Measurements from ENCODE around the gene ALX4.

Gene ALX4

DNA sequence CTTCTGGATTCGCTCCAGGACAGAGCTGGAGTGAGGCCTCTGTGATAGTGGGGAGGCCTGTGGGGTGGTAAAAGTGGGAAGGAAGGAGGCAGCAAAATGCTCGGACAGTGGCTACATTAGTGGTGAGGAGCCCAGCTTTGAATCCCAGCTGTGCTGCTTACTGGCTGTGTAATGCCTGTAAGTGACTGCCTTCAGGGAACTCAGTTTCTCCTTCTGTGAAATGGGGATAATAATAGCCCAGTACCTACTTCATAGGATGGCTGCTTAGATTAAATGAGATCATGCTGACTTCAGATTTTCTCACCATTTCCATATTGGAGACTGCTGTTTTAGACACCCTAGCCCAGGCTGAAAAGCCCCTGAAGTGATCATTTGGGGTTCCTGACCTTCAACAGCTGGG lies 8.4 kb upstream of the ALX4 start:
- no peaks in the 10 kb centered on the region for H3K36me3 ChIP-seq (ENCODE audit: control insufficient read depth, insufficient read depth, low read length)
- H3K27me3 ChIP-seq (replicated peaks; ENCODE audit: control insufficient read depth, insufficient read depth, low read length, poor library complexity, severe bottlenecking): peaks cover 45% of the 10 kb centered on the region
- DNase-seq: no peak
- no peak overlapping the region for H3K27ac ChIP-seq (ENCODE audit: insufficient read depth, low read length, poor library complexity, severe bottlenecking)
- no peaks in the 10 kb centered on the region for H3K9me3 ChIP-seq (ENCODE audit: control insufficient read depth, low read length)
- H3K4me1 ChIP-seq (ENCODE audit: control insufficient read depth, insufficient read depth, low read length, poor library complexity, severe bottlenecking): peaks cover 6% of the 10 kb centered on the region
- no peak overlapping the region for H3K4me3 ChIP-seq (ENCODE audit: insufficient read depth, low read depth, low read length, poor library complexity, severe bottlenecking)

DNA sequence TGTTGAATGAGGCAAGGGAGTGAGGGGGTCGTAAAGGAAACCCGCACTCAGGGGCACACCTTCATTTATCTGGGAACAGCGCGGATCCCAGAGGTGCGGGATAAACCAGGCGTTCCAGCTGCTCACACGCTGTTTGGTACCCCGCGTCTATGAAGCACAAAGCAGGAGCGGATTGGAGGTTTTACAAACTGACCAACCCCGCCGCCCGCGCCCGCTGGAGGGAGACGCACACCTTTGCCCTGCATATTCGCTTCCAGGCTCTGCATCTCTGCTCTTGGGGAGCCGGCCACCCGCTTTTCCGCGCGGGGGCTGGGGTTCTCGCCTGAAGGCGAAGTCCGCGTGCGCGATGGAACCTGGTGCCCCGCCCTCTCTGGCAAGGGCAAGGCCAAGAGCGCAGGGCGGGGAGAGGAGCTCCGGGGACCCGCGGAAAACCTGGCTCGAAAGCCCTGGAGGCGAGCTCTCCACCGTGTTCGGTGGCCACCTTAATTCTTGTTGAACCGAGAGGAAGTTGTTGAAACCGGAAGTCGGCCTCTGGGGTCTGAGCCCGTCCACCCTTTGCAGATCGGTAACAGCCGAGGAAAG lies 6.8 kb upstream of the ALX4 start:
- H3K4me3 ChIP-seq (ENCODE audit: insufficient read depth, low read depth, low read length, poor library complexity, severe bottlenecking): peak overlapping the region; percentile 22
- no peak for DNase-seq
- peaks cover 6% of the 10 kb centered on the region for H3K4me1 ChIP-seq (ENCODE audit: control insufficient read depth, insufficient read depth, low read length, poor library complexity, severe bottlenecking)
- no peaks in the 10 kb centered on the region for H3K9me3 ChIP-seq (ENCODE audit: control insufficient read depth, low read length)
- no peak overlapping the region for H3K27ac ChIP-seq (ENCODE audit: insufficient read depth, low read length, poor library complexity, severe bottlenecking)
- H3K27me3 ChIP-seq (replicated peaks; ENCODE audit: control insufficient read depth, insufficient read depth, low read length, poor library complexity, severe bottlenecking): peaks cover 46% of the 10 kb centered on the region
- no peaks in the 10 kb centered on the region for H3K36me3 ChIP-seq (ENCODE audit: control insufficient read depth, insufficient read depth, low read length)

DNA sequence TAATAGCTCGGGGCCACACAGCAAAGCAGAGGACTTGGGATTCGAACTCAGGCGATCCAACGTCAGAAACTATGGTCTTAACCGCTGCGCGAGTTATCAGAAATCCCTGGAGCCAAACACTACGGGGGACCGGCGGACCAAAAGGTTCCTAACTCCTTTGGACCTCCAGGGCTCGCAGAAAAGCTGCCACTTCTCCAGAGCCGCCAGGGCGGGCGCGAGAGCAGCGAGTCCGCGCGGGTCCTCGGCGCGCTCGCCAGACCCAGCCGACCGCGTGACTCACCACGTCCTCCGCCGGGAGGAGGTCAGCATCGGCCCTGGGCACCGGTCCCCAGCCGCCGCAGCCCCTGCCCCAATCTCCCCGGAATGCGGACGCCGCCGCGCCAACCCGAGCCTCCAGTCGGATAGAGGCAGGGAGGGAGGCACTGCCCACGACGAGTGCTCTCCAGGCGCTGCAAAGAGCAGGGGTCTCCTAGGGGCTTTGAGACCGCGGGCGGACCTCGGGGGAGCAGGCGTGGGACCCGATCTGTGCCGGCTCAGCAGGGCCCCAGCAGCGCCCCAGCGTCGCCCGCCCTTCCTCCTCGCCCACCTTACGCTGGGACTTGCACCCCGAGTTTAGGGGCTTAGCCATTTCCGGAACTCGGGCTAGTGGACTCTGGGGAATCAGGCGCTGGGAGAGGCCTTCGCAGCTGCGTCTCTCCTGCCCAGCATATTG lies 6.2 kb upstream of the ALX4 start:
- Histone ChIP-seq H3K36me3 (ENCODE audit: control insufficient read depth, insufficient read depth, low read length) (no peaks in the 10 kb centered on the region), H3K4me1 (ENCODE audit: control insufficient read depth, insufficient read depth, low read length, poor library complexity, severe bottlenecking) (peaks cover 6% of the 10 kb centered on the region), H3K27me3 (replicated peaks; ENCODE audit: control insufficient read depth, insufficient read depth, low read length, poor library complexity, severe bottlenecking) (peaks cover 52% of the 10 kb centered on the region), H3K4me3 (ENCODE audit: insufficient read depth, low read depth, low read length, poor library complexity, severe bottlenecking) (peak overlapping the region; percentile 22), H3K9me3 (ENCODE audit: control insufficient read depth, low read length) (no peaks in the 10 kb centered on the region), H3K27ac (ENCODE audit: insufficient read depth, low read length, poor library complexity, severe bottlenecking) (no peak overlapping the region)
- no peak for DNase-seq

DNA sequence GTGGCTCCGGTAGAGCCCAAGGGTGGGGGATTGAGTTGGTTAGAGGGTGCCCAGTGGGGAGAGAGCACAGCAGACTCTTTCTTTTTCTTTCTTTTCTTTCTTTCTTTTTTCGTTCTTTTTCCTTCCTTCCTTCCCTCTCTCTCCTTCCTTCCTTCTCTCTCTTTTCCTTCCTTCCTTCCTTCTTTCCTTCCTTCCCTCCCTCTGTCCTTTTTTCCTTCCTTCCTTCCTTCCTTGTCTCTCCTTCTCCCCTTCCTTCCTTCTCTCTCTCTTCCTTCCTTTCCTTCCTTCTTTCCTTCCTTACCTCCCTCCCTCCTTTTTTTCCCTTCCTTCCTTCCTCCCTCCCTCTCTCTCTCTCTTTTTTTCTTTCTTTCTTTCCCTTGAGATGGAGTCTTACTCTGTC lies 4.8 kb upstream of the ALX4 start:
- Histone ChIP-seq H3K4me1 (ENCODE audit: control insufficient read depth, insufficient read depth, low read length, poor library complexity, severe bottlenecking) (peaks cover 11% of the 10 kb centered on the region), H3K27me3 (replicated peaks; ENCODE audit: control insufficient read depth, insufficient read depth, low read length, poor library complexity, severe bottlenecking) (peaks cover 59% of the 10 kb centered on the region), H3K36me3 (ENCODE audit: control insufficient read depth, insufficient read depth, low read length) (no peaks in the 10 kb centered on the region), H3K27ac (ENCODE audit: insufficient read depth, low read length, poor library complexity, severe bottlenecking) (no peak overlapping the region), H3K9me3 (ENCODE audit: control insufficient read depth, low read length) (no peaks in the 10 kb centered on the region), H3K4me3 (ENCODE audit: insufficient read depth, low read depth, low read length, poor library complexity, severe bottlenecking) (no peak overlapping the region)
- DNase-seq: no peak

DNA sequence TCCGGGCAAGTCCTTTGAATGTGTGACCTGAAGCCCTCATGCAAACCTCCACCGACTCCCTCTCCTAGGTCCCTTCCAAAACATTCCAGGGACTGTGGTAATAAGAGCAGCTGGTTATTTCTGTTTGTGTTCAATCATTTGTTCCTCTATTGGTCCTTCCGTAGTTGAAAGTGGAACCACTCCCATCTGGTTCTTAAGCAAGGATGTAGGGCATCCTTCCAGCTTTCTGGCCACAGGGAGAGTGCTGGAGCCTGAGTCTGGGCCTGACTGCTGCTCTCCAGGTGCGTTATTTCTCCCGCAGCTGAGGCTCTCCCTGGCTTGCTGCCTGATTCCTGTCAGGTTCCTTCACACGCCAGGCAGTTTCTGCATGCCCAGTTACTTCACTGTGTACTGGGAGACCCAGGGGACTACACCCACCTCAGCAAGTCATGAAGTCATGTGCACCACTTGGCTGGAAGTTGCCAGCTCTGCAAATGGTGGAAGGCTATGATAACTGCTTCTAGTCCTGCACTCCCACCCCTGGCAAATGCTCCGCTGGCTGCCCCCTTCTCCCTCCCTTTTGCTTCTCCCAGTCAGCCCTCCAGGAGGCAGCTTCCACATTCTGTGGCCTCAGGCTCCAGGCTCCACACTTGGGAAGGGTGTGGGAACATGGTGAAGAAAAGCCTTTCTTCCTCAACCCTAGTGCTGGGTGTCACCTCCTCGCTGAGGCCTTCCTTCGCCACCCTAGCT lies 4.0 kb upstream of the ALX4 start:
- Histone ChIP-seq H3K27ac (ENCODE audit: insufficient read depth, low read length, poor library complexity, severe bottlenecking) (no peak overlapping the region), H3K9me3 (ENCODE audit: control insufficient read depth, low read length) (no peaks in the 10 kb centered on the region), H3K4me1 (ENCODE audit: control insufficient read depth, insufficient read depth, low read length, poor library complexity, severe bottlenecking) (peaks cover 16% of the 10 kb centered on the region), H3K36me3 (ENCODE audit: control insufficient read depth, insufficient read depth, low read length) (no peaks in the 10 kb centered on the region), H3K4me3 (ENCODE audit: insufficient read depth, low read depth, low read length, poor library complexity, severe bottlenecking) (no peak overlapping the region), H3K27me3 (replicated peaks; ENCODE audit: control insufficient read depth, insufficient read depth, low read length, poor library complexity, severe bottlenecking) (peaks cover 64% of the 10 kb centered on the region)
- DNase-seq: no peak

DNA sequence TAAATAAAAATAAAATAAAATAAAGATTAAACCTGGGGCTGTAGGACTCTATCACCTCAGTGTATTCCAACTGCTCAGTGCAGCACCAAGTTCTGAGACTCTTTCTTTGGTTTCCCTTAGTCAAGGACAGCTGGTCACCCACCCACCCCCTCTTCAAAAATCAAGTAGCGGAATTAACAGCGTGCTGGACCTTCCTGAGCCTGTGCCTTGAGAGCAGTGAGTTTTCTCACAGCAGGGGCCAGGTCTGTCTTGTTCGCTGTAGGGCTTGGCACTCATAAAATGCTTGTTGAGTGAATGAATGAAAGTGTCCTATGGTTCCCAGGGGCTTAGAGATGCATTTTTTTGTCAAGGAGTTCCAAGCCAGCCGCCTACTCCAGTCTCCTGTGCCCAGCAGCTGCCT lies 2.9 kb upstream of the ALX4 start:
- H3K27me3 ChIP-seq (replicated peaks; ENCODE audit: control insufficient read depth, insufficient read depth, low read length, poor library complexity, severe bottlenecking): peaks cover 64% of the 10 kb centered on the region

DNA sequence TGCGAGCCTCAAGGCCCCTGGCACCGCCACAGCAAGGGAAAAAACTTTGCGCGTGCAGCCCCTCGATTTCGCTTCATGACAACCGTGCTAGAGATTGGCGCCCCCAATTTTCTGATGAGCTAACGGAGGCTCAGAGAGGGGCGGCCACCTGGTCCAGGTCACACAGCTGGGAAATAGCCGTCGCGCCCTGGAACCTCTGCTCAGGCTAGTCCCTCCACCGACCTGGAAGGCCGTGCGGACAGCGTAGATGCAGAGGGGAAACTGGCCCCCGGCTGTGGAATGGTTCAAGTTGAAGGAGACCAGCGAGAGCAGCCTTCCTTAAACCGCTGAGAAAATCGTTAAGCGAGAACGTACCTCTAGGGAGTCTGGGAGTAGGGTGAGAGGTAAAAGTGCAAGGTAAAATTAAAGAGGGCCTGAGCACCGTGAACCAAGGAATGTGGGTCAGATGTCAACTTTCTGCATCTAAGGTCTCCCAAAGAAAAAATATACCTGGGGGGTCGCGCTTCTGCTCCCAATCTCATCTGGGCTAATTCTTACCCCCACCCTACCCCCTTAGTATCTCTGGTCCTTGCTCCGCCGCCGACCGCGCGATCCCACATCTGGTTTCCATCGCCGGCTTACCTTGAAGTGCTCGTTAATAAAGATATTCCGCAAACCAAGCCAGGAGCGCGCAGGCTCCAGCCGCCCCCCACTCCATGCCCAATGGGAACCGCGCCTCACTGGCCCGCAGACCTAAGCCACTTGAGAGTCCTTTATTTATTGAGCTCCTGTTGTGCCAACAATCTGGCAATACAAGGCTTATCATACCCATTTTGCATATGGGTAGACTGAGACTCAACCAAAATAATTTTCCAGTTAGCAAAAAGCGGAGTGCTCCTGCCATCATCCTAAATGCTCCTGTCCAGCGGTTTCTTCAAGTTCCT lies 1.7 kb upstream of the ALX4 start:
- Histone ChIP-seq H3K27me3 (replicated peaks; ENCODE audit: control insufficient read depth, insufficient read depth, low read length, poor library complexity, severe bottlenecking) (peaks cover 56% of the 10 kb centered on the region), H3K36me3 (ENCODE audit: control insufficient read depth, insufficient read depth, low read length) (no peaks in the 10 kb centered on the region), H3K9me3 (ENCODE audit: control insufficient read depth, low read length) (no peaks in the 10 kb centered on the region), H3K27ac (ENCODE audit: insufficient read depth, low read length, poor library complexity, severe bottlenecking) (no peak overlapping the region), H3K4me1 (ENCODE audit: control insufficient read depth, insufficient read depth, low read length, poor library complexity, severe bottlenecking) (peaks cover 10% of the 10 kb centered on the region), H3K4me3 (ENCODE audit: insufficient read depth, low read depth, low read length, poor library complexity, severe bottlenecking) (no peak overlapping the region)
- no peak for DNase-seq

More for the DNA sequence above, 2.9 kb upstream of the ALX4 start:
- Histone ChIP-seq H3K27ac (ENCODE audit: insufficient read depth, low read length, poor library complexity, severe bottlenecking) (no peak overlapping the region), H3K4me3 (ENCODE audit: insufficient read depth, low read depth, low read length, poor library complexity, severe bottlenecking) (no peak overlapping the region), H3K4me1 (ENCODE audit: control insufficient read depth, insufficient read depth, low read length, poor library complexity, severe bottlenecking) (peaks cover 16% of the 10 kb centered on the region), H3K9me3 (ENCODE audit: control insufficient read depth, low read length) (no peaks in the 10 kb centered on the region), H3K36me3 (ENCODE audit: control insufficient read depth, insufficient read depth, low read length) (no peaks in the 10 kb centered on the region)
- no peak for DNase-seq

DNA sequence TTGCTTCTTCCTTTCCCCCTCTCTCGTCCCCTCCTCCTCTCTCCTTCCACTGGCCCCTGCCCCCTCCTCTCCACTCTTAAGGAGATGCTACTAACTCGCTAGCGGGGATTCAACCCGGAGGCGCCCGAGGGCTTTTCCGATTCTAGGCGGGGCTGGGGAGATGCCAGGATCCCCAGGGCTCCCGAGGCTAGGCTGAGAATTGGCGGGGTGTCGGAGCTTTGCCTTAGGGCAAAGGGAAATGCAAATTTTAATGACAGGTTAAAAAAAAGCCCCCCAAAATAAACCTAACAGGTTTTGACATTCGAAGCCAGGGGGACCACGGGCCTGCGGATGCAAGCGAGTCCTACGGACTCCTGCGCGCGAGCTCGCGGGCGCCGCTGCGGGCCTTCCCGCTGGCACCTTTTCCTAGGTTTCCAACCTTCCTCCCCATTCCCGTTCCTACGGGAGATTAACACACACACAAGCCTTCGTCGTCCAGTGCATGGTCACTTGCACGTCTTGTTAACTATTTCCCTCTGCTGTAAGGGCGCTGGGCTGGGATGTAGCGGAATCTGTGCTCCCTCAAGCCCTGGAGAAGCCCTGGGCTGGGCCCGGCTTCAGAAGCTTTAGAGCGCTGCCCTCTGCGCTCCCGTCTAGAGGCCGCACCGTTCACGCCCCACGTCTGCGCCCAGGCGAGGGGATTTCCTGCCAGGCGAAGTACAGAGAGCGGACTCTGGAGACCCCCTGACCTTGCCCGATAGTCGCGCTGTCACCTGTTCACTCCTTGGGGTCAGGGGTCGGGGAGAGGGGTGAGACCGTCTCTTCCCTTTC lies 729 bp upstream of the ALX4 start:
- peaks cover 17% of the 10 kb centered on the region for H3K4me1 ChIP-seq (ENCODE audit: control insufficient read depth, insufficient read depth, low read length, poor library complexity, severe bottlenecking)
- H3K36me3 ChIP-seq (ENCODE audit: control insufficient read depth, insufficient read depth, low read length): no peaks in the 10 kb centered on the region
- no peak overlapping the region for H3K4me3 ChIP-seq (ENCODE audit: insufficient read depth, low read depth, low read length, poor library complexity, severe bottlenecking)
- no peaks in the 10 kb centered on the region for H3K9me3 ChIP-seq (ENCODE audit: control insufficient read depth, low read length)
- peaks cover 56% of the 10 kb centered on the region for H3K27me3 ChIP-seq (replicated peaks; ENCODE audit: control insufficient read depth, insufficient read depth, low read length, poor library complexity, severe bottlenecking)
- DNase-seq: no peak
- H3K27ac ChIP-seq (ENCODE audit: insufficient read depth, low read length, poor library complexity, severe bottlenecking): no peak overlapping the region

DNA sequence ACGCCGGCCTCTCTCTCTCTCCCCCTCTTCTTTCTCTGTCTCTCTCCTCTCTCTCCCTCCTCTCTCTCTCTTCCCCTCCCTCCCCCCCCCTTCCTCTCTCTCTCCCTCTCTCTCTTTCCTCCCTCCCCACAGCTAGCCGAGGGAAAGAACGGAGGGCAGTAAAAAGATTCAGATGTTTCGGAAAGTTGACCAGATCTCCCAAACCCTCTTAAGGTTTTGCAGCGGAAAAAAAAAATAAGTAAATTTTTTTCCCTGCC lies 195 bp upstream of the ALX4 start:
- Histone ChIP-seq H3K4me1 (ENCODE audit: control insufficient read depth, insufficient read depth, low read length, poor library complexity, severe bottlenecking) (peaks cover 17% of the 10 kb centered on the region), H3K27me3 (replicated peaks; ENCODE audit: control insufficient read depth, insufficient read depth, low read length, poor library complexity, severe bottlenecking) (peaks cover 57% of the 10 kb centered on the region), H3K27ac (ENCODE audit: insufficient read depth, low read length, poor library complexity, severe bottlenecking) (no peak overlapping the region), H3K36me3 (ENCODE audit: control insufficient read depth, insufficient read depth, low read length) (no peaks in the 10 kb centered on the region), H3K9me3 (ENCODE audit: control insufficient read depth, low read length) (no peaks in the 10 kb centered on the region), H3K4me3 (ENCODE audit: insufficient read depth, low read depth, low read length, poor library complexity, severe bottlenecking) (peak overlapping the region; percentile 29)
- no peak for DNase-seq
